ENCODE results near the gene MSANTD1.

Gene MSANTD1

DNA sequence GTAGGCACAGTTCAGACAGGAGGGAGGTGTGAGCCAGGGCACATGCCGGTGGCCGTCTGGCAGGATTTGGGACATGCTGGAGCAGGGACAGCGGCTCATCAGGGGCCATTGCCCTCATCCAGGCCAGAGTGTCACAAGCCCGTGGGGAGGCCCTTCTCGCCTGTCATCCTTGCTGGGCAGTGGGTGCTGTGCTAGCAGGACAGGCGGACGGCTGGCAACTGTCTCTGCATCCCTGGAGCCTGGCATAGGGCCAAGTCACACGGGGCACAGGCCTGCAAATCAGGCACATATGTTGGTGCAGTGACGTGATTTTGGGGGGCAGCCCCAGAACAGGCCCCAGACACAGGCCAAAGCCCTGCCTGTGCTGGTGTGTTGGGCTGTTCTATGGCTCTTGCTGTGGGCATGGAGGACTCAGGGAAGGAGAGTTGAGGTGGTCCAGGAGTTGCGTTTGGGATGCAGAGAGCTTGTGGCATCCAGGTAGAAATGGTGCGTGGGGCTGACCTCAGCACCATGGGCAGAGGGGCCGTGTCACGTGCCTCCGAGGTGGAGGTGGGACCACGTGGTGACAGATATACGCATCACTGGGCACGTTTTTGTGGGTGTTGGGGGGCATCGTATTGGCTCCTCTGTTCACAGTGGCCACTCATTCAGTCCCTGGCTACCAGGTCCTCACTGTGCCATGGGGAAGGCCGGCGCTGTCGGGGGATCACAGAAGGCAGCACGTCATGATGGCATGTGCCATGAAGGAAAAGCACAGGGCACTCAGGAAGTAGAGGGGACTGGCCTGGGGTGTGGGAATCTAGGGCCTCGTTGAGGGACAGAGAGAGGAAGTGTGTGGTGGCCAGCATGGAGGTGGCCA is 14.6 kb upstream of the MSANTD1 start:
- Histone ChIP-seq H3K36me3 (ENCODE audit: insufficient read depth, low read length) (peaks cover 10% of the 10 kb centered on the region), H4K20me1 (ENCODE audit: insufficient read depth, low read length) (no peaks in the 10 kb centered on the region)

DNA sequence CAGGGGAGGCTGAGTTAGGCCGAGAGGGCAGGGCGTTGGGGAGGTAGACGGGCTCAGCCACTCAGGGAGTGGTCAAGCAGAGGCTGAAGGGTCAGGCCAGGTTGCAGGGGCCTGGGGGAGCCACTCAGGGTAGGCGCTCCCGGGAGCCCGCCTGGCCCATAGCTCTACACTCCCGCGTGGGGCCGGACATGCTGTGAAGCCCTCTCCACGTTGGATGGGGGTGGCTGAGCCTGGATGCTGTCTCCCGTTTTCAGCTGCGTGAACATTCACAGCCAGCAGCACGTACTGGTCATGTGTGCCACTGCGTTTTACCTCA is 14.0 kb upstream of the MSANTD1 start:
- H4K20me1 ChIP-seq (ENCODE audit: insufficient read depth, low read length) = no peaks in the 10 kb centered on the region
- H3K9ac ChIP-seq (ENCODE audit: low read length) = no peak overlapping the region
- H3K27ac ChIP-seq (ENCODE audit: low read depth, low read length, poor library complexity, severe bottlenecking) = no peak overlapping the region
- H3K79me2 ChIP-seq (ENCODE audit: insufficient read depth, low read length) = no peaks in the 10 kb centered on the region
- TF ChIP-seq, protein P1, sequence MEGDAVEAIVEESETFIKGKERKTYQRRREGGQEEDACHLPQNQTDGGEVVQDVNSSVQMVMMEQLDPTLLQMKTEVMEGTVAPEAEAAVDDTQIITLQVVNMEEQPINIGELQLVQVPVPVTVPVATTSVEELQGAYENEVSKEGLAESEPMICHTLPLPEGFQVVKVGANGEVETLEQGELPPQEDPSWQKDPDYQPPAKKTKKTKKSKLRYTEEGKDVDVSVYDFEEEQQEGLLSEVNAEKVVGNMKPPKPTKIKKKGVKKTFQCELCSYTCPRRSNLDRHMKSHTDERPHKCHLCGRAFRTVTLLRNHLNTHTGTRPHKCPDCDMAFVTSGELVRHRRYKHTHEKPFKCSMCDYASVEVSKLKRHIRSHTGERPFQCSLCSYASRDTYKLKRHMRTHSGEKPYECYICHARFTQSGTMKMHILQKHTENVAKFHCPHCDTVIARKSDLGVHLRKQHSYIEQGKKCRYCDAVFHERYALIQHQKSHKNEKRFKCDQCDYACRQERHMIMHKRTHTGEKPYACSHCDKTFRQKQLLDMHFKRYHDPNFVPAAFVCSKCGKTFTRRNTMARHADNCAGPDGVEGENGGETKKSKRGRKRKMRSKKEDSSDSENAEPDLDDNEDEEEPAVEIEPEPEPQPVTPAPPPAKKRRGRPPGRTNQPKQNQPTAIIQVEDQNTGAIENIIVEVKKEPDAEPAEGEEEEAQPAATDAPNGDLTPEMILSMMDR (IDR thresholded peaks at IDR 0.05; ENCODE audit: low read length) = no peak
- no peak for TF ChIP-seq EZH2 (IDR thresholded peaks at IDR 0.05; ENCODE audit: borderline replicate concordance, low read length)
- no peaks in the 10 kb centered on the region for H3K27me3 ChIP-seq (ENCODE audit: insufficient read depth, low read length)
- no peak overlapping the region for H3K4me3 ChIP-seq (ENCODE audit: low read depth, low read length, poor library complexity, severe bottlenecking)
- H3F3A ChIP-seq (ENCODE audit: insufficient read depth, low read length) = no peaks in the 10 kb centered on the region
- H3K4me2 ChIP-seq (ENCODE audit: low read length) = no peak overlapping the region
- H2AFZ ChIP-seq (ENCODE audit: low read length) = no peak overlapping the region
- no peaks in the 10 kb centered on the region for H3K4me1 ChIP-seq (ENCODE audit: insufficient read depth, low read length, severe bottlenecking)
- H3K9me3 ChIP-seq (ENCODE audit: low read length) = no peaks in the 10 kb centered on the region
- peaks cover 7% of the 10 kb centered on the region for H3K36me3 ChIP-seq (ENCODE audit: insufficient read depth, low read length)
- H3K9me2 ChIP-seq (ENCODE audit: low read depth, low read length) = no peaks in the 10 kb centered on the region

More for the DNA sequence above, 14.6 kb upstream of the MSANTD1 start:
- Histone ChIP-seq H3K4me1 (ENCODE audit: insufficient read depth, low read length, severe bottlenecking) (no peaks in the 10 kb centered on the region), H2AFZ (ENCODE audit: low read length) (no peak overlapping the region), H3K27ac (ENCODE audit: low read depth, low read length, poor library complexity, severe bottlenecking) (no peak overlapping the region), H3K4me2 (ENCODE audit: low read length) (no peak overlapping the region), H3K4me3 (ENCODE audit: low read depth, low read length, poor library complexity, severe bottlenecking) (no peak overlapping the region), H3K9me3 (ENCODE audit: low read length) (no peaks in the 10 kb centered on the region), H3F3A (ENCODE audit: insufficient read depth, low read length) (no peaks in the 10 kb centered on the region), H3K27me3 (ENCODE audit: insufficient read depth, low read length) (no peaks in the 10 kb centered on the region), H3K9ac (ENCODE audit: low read length) (no peak overlapping the region), H3K9me2 (ENCODE audit: low read depth, low read length) (no peaks in the 10 kb centered on the region), H3K79me2 (ENCODE audit: insufficient read depth, low read length) (no peaks in the 10 kb centered on the region)
- TF ChIP-seq, protein P1 (IDR thresholded peaks at IDR 0.05; ENCODE audit: low read length) = no peak
- no peak for TF ChIP-seq EZH2 (IDR thresholded peaks at IDR 0.05; ENCODE audit: borderline replicate concordance, low read length)

DNA sequence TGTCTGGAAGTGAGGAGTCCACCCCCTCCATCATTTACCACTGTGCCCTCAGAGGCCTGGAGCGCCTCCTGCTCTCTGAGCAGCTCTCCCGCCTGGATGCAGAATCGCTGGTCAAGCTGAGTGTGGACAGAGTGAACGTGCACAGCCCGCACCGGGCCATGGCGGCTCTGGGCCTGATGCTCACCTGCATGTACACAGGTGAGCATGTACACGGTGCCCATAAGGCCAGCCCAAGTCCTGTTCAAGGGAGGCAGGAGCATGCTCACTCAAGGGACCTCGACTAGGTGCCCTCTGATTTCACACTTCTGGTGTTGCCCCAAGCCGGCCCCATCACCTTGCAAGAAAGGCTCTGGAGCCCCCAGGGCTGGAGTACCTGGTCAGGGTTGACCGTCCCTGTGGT is 13.4 kb upstream of the MSANTD1 start:
- H4K20me1 ChIP-seq (ENCODE audit: insufficient read depth, low read length) = no peaks in the 10 kb centered on the region
- TF ChIP-seq EZH2 (IDR thresholded peaks at IDR 0.05; ENCODE audit: borderline replicate concordance, low read length) = no peak
- TF ChIP-seq, protein P1 (IDR thresholded peaks at IDR 0.05; ENCODE audit: low read length) = no peak
- no peak overlapping the region for H3K27ac ChIP-seq (ENCODE audit: low read depth, low read length, poor library complexity, severe bottlenecking)

More for the DNA sequence above, 13.4 kb upstream of the MSANTD1 start:
- Histone ChIP-seq H3K27me3 (ENCODE audit: insufficient read depth, low read length) (no peaks in the 10 kb centered on the region), H3K4me3 (ENCODE audit: low read depth, low read length, poor library complexity, severe bottlenecking) (no peak overlapping the region), H3K4me2 (ENCODE audit: low read length) (no peak overlapping the region), H3K9me3 (ENCODE audit: low read length) (no peaks in the 10 kb centered on the region), H3K4me1 (ENCODE audit: insufficient read depth, low read length, severe bottlenecking) (no peaks in the 10 kb centered on the region), H3K9me2 (ENCODE audit: low read depth, low read length) (no peaks in the 10 kb centered on the region), H3K36me3 (ENCODE audit: insufficient read depth, low read length) (peaks cover 6% of the 10 kb centered on the region; the same call in 1 of the 2 replicates), H3F3A (ENCODE audit: insufficient read depth, low read length) (no peaks in the 10 kb centered on the region), H3K79me2 (ENCODE audit: insufficient read depth, low read length) (no peaks in the 10 kb centered on the region), H2AFZ (ENCODE audit: low read length) (no peak overlapping the region), H3K9ac (ENCODE audit: low read length) (no peak overlapping the region)
